PC-3 (cell line): ENCODE measurements around the gene IQGAP1.

Experiments
- CTCF ChIP-seq: fragments of 300-600 bp; sonication (generic); conservative IDR thresholded peaks from 2 replicates; pipeline ENCODE4 v1.5.1; 2017; ENCODE audit warnings: antibody characterized with exemption, low read depth, mild to moderate bottlenecking, low read length
- EZH2 ChIP-seq: fragments of 300-600 bp; sonication (generic); IDR thresholded peaks from one replicate; pipeline ENCODE4 v1.6.1; 2017; ENCODE audit warnings: antibody characterized with exemption, mild to moderate bottlenecking, low read length; ENCODE audit not compliant: unreplicated experiment
- EZH2phosphoT487 ChIP-seq: fragments of 300-600 bp; sonication (generic); IDR thresholded peaks from 2 replicates; pipeline ENCODE4 v1.6.1; 2018; ENCODE audit warnings: mild to moderate bottlenecking, antibody characterized with exemption, low read length, borderline replicate concordance

GRCh38 chr15:90364251-90364650 is 23.8 kb upstream of the IQGAP1 start:
- no peak for TF ChIP-seq CTCF
- TF ChIP-seq EZH2, result no peak
- no peak for TF ChIP-seq EZH2phosphoT487
